Prostate gland (tissue), 2 donors: ENCODE data around the gene GAS6.

ENCODE experiments used
- CTCF ChIP-seq, 4 experiments: fragments of 200-600 bp in 2 of 4; fragments of 450-650 bp in 2 of 4; sonication (generic) in 2 of 4; IDR thresholded peaks; 1 replicate in 3 of 4; 2 replicates in 1 of 4; pipeline ENCODE4 v1.5.1; 2016 to 2019; ENCODE audit warnings: antibody characterized with exemption in 4 of 4, mild to moderate bottlenecking in 2 of 4, moderate library complexity in 2 of 4
- POLR2AphosphoS5 ChIP-seq: sonication (generic); formaldehyde crosslinking; IDR thresholded peaks from one replicate; pipeline ENCODE4 v1.6.1; 2017; ENCODE audit warnings: antibody characterized with exemption

- TF ChIP-seq CTCF (IDR thresholded peaks at IDR 0.05) (no peak), POLR2AphosphoS5 (no peak)
Observed at GRCh38 chr13:113883314-113883811, 19.5 kb upstream of the GAS6 start.
